GM19240 (cell line): Measurements from ENCODE around the gene AIDA.
"Not testable (repeated sequence)": the region's sequence is repeated elsewhere in the genome, so short reads cannot be mapped to it uniquely, and the experiment has no call there.

Experiments
- DNase-seq: peaks from one replicate; pipeline ENCODE4 v3.0.0; 2011; ENCODE audit warnings: low spot score; ENCODE audit not compliant: insufficient read length

AIDA gene

GRCh38 chr1:222713091-222713961 lies 1.0 kb upstream of the AIDA start:
- peak; percentile 33 for DNase-seq

GRCh38 chr1:222711319-222712252 lies 705 bp downstream of the AIDA start:
- no peak for DNase-seq

- no peak for DNase-seq
Observed at GRCh38 chr1:222709700-222710153, 2.6 kb downstream of the AIDA start.

GRCh38 chr1:222706815-222707214 lies 5.5 kb downstream of the AIDA start:
- no peak for DNase-seq

GRCh38 chr1:222704260-222704659 lies 8.0 kb downstream of the AIDA start:
- no peak for DNase-seq

- no peak for DNase-seq
Observed at GRCh38 chr1:222702210-222702609, 10.1 kb downstream of the AIDA start.

GRCh38 chr1:222697826-222698225 lies 14.5 kb downstream of the AIDA start:
- DNase-seq, result no peak

- DNase-seq, result no peak
Observed at GRCh38 chr1:222697203-222697602, 15.1 kb downstream of the AIDA start.

GRCh38 chr1:222696741-222697140 lies 15.6 kb downstream of the AIDA start:
- no peak for DNase-seq

GRCh38 chr1:222694927-222695326 lies 17.4 kb downstream of the AIDA start:
- no peak for DNase-seq

- DNase-seq, result no peak
Observed at GRCh38 chr1:222691016-222691415, 21.3 kb downstream of the AIDA start.

- no peak for DNase-seq
Observed at GRCh38 chr1:222680080-222680479, 32.2 kb downstream of the AIDA start.

- no peak for DNase-seq
Observed at GRCh38 chr1:222670110-222670509, 42.2 kb downstream of the AIDA start.

- not testable (repeated sequence) for DNase-seq
Observed at GRCh38 chr1:222669107-222669506, 43.2 kb downstream of the AIDA start.

- not testable (repeated sequence) for DNase-seq
Observed at GRCh38 chr1:222668184-222668583, 44.1 kb downstream of the AIDA start.

GRCh38 chr1:222665964-222666363 lies 46.3 kb downstream of the AIDA start:
- no peak for DNase-seq

GRCh38 chr1:222663431-222663934 lies 48.8 kb downstream of the AIDA start:
- DNase-seq, result no peak

- no peak for DNase-seq
Observed at GRCh38 chr1:222657899-222658298, 54.4 kb downstream of the AIDA start.

GRCh38 chr1:222656391-222657155 lies 55.7 kb downstream of the AIDA start:
- DNase-seq, result no peak

- DNase-seq, result peak; percentile 22
Observed at GRCh38 chr1:222654849-222655248, 57.4 kb downstream of the AIDA start.

- no peak for DNase-seq
Observed at GRCh38 chr1:222653178-222653827, 59.0 kb downstream of the AIDA start.
